SK-N-SH treated with all-trans-retinoic acid at 6 μM for 48 hours (cell line): ENCODE measurements around the gene CDKN1A.

ENCODE experiments used
- ATAC-seq: fragments of 200-7000 bp; cut with Tn5 transposase; 3 replicates; pipeline ENCODE4 v1.9.1; 2020; ENCODE audit warnings: mild to moderate bottlenecking, moderate library complexity
- ARNTL ChIP-seq: fragments of 450-650 bp; formaldehyde crosslinking; IDR thresholded peaks from 2 replicates; pipeline ENCODE4 v1.5.0; 2020; ENCODE audit warnings: low read depth, mild to moderate bottlenecking, moderate library complexity, borderline replicate concordance
- BACH2 ChIP-seq: fragments of 250-450 bp; sonication (Bioruptor Pico); IDR thresholded peaks from 2 replicates; pipeline ENCODE4 v1.9.0; 2021; ENCODE audit warnings: mild to moderate bottlenecking, borderline replicate concordance
- CSDC2 ChIP-seq: fragments of 250-450 bp; sonication (Bioruptor Pico); IDR thresholded peaks from 2 replicates; pipeline ENCODE4 v1.5.0; 2020; ENCODE audit warnings: mild to moderate bottlenecking, moderate library complexity
- CSRNP3 ChIP-seq: fragments of 250-450 bp; sonication (Bioruptor Pico); IDR thresholded peaks from 2 replicates; pipeline ENCODE4 v1.5.1; 2021; ENCODE audit warnings: mild to moderate bottlenecking, moderate library complexity
- ESRRG ChIP-seq: fragments of 250-450 bp; sonication (Bioruptor Pico); IDR thresholded peaks from 2 replicates; pipeline ENCODE4 v1.6.1; 2021; ENCODE audit warnings: mild to moderate bottlenecking
- GLIS3 ChIP-seq: fragments of 250-450 bp; sonication (Bioruptor Pico); IDR thresholded peaks from 2 replicates; pipeline ENCODE4 v1.5.0; 2020; ENCODE audit warnings: mild to moderate bottlenecking, moderate library complexity
- ISL1 ChIP-seq: fragments of 250-450 bp; sonication (Bioruptor Pico); IDR thresholded peaks from 2 replicates; pipeline ENCODE4 v2.1.2; 2022; ENCODE audit warnings: mild to moderate bottlenecking, moderate library complexity
- OSR1 ChIP-seq: fragments of 250-450 bp; sonication (Bioruptor Pico); IDR thresholded peaks from 2 replicates; pipeline ENCODE4 v1.8.0; 2022; ENCODE audit warnings: moderate library complexity, mild to moderate bottlenecking, inconsistent platforms
- POU6F1 ChIP-seq: fragments of 250-450 bp; sonication (Bioruptor Pico); IDR thresholded peaks from 2 replicates; pipeline ENCODE4 v1.8.0; 2021; ENCODE audit warnings: low read depth, mild to moderate bottlenecking, moderate library complexity, borderline replicate concordance
- PPARA ChIP-seq: fragments of 250-450 bp; sonication (Bioruptor Pico); IDR thresholded peaks from 2 replicates; pipeline ENCODE4 v1.5.0; 2020; ENCODE audit warnings: mild to moderate bottlenecking, borderline replicate concordance
- RARB ChIP-seq: fragments of 250-450 bp; sonication (Bioruptor Pico); IDR thresholded peaks from 2 replicates; pipeline ENCODE4 v1.8.0; 2021; ENCODE audit warnings: mild to moderate bottlenecking, moderate library complexity
- SNAI2 ChIP-seq: fragments of 250-450 bp; sonication (Bioruptor Pico); IDR thresholded peaks from 2 replicates; pipeline ENCODE4 v1.5.0; 2020; ENCODE audit warnings: mild to moderate bottlenecking, moderate library complexity
- TCF4 ChIP-seq: fragments of 250-450 bp; sonication (Bioruptor Pico); IDR thresholded peaks from 2 replicates; pipeline ENCODE4 v1.8.0; 2021; ENCODE audit warnings: mild to moderate bottlenecking, moderate library complexity, borderline replicate concordance
- TOX ChIP-seq: fragments of 250-450 bp; sonication (Bioruptor Pico); IDR thresholded peaks from 2 replicates; pipeline ENCODE4 v1.8.0; 2021; ENCODE audit warnings: mild to moderate bottlenecking, moderate library complexity, borderline replicate concordance
- ZC3H10 ChIP-seq: fragments of 250-450 bp; sonication (Bioruptor Pico); IDR thresholded peaks from 2 replicates; pipeline ENCODE4 v1.5.1; 2021; ENCODE audit warnings: mild to moderate bottlenecking, moderate library complexity
- ZFP30 ChIP-seq: fragments of 450-650 bp; formaldehyde crosslinking; IDR thresholded peaks from 2 replicates; pipeline ENCODE4 v1.5.0; 2022; ENCODE audit warnings: mild to moderate bottlenecking, moderate library complexity
- ZNF565 ChIP-seq: fragments of 450-650 bp; formaldehyde crosslinking; conservative IDR thresholded peaks from 2 replicates; pipeline ENCODE4 v1.5.0; 2020; ENCODE audit warnings: low read depth, mild to moderate bottlenecking, moderate library complexity
- ZNF70 ChIP-seq: fragments of 450-650 bp; formaldehyde crosslinking; IDR thresholded peaks from 2 replicates; pipeline ENCODE4 v1.5.0; 2020; ENCODE audit warnings: mild to moderate bottlenecking, moderate library complexity
- ZNF8 ChIP-seq: fragments of 450-650 bp; formaldehyde crosslinking; IDR thresholded peaks from 2 replicates; pipeline ENCODE4 v1.5.0; 2020; ENCODE audit warnings: mild to moderate bottlenecking, moderate library complexity
- TF ChIP-seq, protein P1 (sequence below): fragments of 250-450 bp; sonication (Bioruptor Pico); IDR thresholded peaks from 2 replicates; pipeline ENCODE4 v1.8.0; 2020; ENCODE audit warnings: mild to moderate bottlenecking, moderate library complexity, borderline replicate concordance

The CDKN1A gene

GRCh38 chr6:36631326-36632011, 47.0 kb upstream of the CDKN1A start:
- TF ChIP-seq PPARA (CRISPR knock-in tag) (no peak), ZC3H10 (no peak), ZFP30 (CRISPR knock-in tag) (no peak), POU6F1 (CRISPR knock-in tag) (no peak), CSDC2 (CRISPR knock-in tag) (no peak), TCF4 (CRISPR knock-in tag) (no peak), ARNTL (CRISPR knock-in tag) (no peak), OSR1 (CRISPR knock-in tag) (no peak), ZNF70 (CRISPR knock-in tag) (no peak), CSRNP3 (CRISPR knock-in tag) (no peak), TOX (CRISPR knock-in tag) (no peak)
- ATAC-seq = no peak

DNA sequence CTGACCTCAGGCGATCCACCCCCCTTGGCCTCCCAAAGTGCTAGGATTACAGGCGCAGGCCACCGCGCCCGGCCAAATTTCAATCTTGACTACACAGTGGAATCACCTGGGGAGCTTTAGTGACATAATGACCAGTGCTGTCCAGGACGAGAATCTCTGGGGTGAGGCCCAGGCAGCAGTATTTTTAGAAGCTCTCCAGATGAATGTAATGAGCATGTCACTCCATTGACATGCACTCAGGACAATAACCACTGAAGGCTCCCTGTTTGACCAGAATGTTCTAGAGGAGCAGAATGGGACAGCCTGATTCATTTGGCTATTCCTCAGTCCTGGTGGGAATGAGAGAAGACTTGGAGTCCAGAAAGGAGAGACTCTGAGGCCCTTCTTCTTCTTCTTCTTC, 45.1 kb upstream of the CDKN1A start:
- no peak for ATAC-seq
- no peak for TF ChIP-seq SNAI2 (CRISPR knock-in tag)
- TF ChIP-seq TCF4 (CRISPR knock-in tag) = no peak
- no peak for TF ChIP-seq BACH2
- TF ChIP-seq PPARA (CRISPR knock-in tag) = no peak
- no peak for TF ChIP-seq GLIS3 (CRISPR knock-in tag)
- no peak for TF ChIP-seq RARB
- no peak for TF ChIP-seq ISL1 (CRISPR knock-in tag)
- no peak for TF ChIP-seq CSRNP3 (CRISPR knock-in tag)
- TF ChIP-seq ZNF565 = no peak
- no peak for TF ChIP-seq TOX (CRISPR knock-in tag)
- no peak for TF ChIP-seq ZFP30 (CRISPR knock-in tag)
- TF ChIP-seq, all 23 proteins: peak for 0

GRCh38 chr6:36633915-36634314, 44.6 kb upstream of the CDKN1A start:
- no peak for TF ChIP-seq RARB
- no peak for TF ChIP-seq GLIS3 (CRISPR knock-in tag)
- TF ChIP-seq ARNTL (CRISPR knock-in tag) = no peak
- TF ChIP-seq ZNF8 (CRISPR knock-in tag) = no peak
- no peak for TF ChIP-seq ESRRG (CRISPR knock-in tag)
- TF ChIP-seq CSRNP3 (CRISPR knock-in tag) = no peak
- TF ChIP-seq ZNF70 (CRISPR knock-in tag) = no peak
- TF ChIP-seq BACH2 = no peak
- no peak for TF ChIP-seq CSDC2 (CRISPR knock-in tag)
- no peak for TF ChIP-seq PPARA (CRISPR knock-in tag)
- TF ChIP-seq, protein P1, sequence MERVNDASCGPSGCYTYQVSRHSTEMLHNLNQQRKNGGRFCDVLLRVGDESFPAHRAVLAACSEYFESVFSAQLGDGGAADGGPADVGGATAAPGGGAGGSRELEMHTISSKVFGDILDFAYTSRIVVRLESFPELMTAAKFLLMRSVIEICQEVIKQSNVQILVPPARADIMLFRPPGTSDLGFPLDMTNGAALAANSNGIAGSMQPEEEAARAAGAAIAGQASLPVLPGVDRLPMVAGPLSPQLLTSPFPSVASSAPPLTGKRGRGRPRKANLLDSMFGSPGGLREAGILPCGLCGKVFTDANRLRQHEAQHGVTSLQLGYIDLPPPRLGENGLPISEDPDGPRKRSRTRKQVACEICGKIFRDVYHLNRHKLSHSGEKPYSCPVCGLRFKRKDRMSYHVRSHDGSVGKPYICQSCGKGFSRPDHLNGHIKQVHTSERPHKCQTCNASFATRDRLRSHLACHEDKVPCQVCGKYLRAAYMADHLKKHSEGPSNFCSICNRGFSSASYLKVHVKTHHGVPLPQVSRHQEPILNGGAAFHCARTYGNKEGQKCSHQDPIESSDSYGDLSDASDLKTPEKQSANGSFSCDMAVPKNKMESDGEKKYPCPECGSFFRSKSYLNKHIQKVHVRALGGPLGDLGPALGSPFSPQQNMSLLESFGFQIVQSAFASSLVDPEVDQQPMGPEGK (CRISPR knock-in tag) = no peak
- peak; percentile 61 for ATAC-seq
